UCSD-AML1 (cell line): ENCODE results near the gene ZPR1.
"Not testable (repeated sequence)": the region's sequence is repeated elsewhere in the genome, so short reads cannot be mapped to it uniquely, and the experiment has no call there.

Source experiments
- DNase-seq: peaks from one replicate; lab custom pipeline; 2025; ENCODE audit not compliant: unreplicated experiment; lab: John Stamatoyannopoulos, UW

The ZPR1 gene

DNA sequence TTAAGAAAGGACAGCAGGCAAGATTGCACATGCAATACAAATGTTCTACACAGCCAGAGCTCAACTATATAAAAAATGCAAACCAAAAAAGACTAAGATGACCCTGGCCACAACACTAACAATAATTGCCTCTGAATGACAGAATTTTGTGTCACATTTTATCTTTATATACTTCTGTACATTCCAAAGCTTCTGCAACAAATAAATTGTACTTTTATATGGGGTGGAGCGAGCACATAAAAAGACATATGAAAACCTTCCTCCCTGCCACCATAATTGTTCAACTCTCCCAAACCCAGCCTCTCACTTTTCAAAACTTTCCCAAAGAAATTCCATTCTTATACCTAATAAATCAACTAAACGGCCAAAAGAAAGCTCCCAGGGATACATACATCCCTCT lies 25.7 kb downstream of the ZPR1 start:
- no peak for DNase-seq

DNA sequence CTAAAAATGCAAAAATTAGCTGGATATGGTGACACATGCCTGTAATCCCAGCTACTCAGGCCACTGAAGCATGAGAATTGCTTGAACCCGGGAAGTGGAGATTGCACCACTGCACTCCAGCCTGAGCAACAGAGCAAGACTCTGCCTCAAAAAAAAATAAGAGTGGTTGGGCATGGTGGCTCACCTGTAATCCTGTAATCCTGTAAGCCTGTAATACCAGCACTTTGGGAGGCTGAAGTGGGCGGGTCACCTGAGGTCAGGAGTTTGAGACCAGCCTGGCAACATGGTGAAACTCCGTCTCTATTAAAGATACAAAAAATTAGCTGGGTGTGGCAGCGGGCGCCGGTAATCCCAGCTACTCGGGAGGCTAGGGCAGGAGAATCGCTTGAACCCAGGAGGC lies 31.8 kb downstream of the ZPR1 start:
- not testable (repeated sequence) for DNase-seq

DNA sequence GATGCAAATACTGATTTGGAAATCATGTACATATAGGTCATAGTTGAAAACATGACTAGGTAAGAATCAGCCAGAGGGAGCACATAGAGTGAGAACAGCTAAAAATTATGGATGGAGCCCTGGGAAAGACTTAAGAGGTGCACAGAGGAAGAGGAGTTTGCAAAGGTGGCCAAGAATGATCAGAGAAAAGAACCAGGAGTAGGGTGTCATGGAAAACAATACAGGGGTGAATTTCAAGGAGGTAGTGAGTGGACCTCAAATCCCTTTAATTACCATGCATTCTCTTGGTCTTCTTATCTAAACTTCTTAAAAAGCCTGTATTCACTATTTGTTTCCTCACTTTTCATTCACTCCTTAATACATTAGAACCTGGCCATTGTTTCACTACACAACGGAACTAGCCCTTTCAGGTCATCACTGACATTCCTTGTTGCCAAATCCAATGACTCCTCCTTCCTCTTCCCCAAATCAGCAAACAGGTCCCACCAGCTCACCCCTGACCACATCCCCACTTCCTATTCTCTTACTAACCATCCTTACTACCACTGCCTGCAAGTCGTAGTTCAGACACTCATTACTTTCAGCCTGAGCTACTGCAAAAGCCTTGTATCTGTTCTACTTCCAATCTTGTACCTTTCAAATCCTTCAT lies 37.6 kb downstream of the ZPR1 start:
- DNase-seq = no peak

- DNase-seq = no peak
Measured at GRCh38 chr11:116742104-116742503, 45.7 kb downstream of the ZPR1 start.

DNA sequence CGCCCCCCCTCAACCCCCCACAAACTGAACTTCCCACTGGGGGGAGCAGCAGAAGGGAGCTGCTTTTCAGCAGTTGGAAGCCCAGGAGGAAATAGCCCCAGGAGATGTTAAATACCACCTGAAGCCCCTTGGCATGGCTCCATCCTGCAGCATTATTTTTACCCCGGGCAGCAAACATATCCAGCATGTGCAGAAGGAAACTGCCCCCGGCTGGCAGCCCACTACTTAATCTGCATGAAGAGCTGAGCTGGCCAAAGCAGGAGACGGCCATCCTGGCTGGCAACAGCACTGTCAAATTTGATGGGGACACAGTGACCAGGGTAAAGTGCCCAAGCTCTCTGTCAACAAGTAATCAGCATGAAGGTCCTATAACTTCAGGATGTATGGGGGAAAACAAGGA lies 47.1 kb downstream of the ZPR1 start:
- no peak for DNase-seq

DNA sequence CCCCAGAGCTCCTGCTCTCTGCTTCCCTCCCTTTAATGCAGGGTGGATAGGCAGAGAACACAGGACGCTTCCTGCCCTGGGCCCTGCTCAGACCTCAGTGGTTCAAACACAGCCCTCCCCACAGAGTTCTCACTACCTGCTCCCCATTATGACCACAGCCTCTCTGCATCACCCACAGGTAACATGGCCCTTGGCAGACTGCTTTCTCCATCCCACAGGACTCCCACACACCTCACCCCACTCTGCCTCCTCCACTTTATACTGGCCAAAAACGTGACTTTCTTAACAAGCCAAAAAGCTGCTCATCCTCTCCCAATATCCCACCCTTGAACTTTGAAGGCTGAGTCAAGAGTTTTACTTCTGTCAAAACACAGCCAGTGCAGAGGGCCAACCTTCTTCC lies 48.8 kb downstream of the ZPR1 start:
- no peak for DNase-seq

DNA sequence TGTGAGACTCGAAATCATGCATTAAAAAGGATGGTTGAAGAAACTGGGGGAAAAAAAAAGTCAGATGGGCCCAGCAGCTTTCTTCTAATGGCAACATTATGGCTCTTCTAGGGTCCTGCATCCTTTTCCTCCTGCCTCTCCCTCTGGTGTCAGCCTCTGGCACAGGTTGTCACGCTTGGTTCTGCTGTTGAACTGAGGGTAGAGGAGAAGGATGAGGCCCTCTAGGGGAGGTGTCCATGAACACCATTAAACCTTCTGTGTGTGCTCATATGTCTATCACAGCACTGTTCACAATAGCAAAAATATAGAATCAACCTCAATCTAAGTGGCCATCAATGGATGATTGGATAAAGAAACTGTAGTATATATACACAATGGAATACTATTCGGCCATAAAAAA lies 51.1 kb downstream of the ZPR1 start:
- DNase-seq = no peak

DNA sequence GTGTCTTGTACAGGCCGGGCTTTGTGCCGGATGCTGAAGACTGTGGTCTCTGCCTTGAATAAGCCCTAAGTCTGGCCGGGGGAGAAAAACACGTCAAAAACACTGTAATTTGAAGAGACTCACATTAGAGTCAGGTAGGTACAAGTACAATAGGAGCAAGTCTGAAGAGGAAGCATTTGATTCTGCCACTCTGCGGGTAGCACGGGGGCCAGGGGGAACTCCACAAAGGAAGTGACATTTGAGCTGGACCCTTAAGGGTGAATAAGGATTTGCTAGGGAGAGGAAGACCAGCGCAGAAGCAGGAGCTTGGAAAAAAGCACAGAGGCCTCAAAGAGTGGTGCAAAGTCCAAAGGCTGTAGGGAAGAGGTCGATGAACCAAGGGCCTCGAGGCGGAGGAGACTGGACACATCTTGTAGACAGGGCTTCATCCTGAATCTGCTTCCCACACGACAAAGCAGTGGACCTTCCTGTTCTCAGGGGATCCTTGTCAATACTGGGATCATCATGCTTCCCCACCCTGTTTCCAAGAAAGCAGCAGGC lies 53.8 kb downstream of the ZPR1 start:
- peak; percentile 27 for DNase-seq

GRCh38 chr11:116733043-116733755 lies 54.6 kb downstream of the ZPR1 start:
- DNase-seq = no peak

DNA sequence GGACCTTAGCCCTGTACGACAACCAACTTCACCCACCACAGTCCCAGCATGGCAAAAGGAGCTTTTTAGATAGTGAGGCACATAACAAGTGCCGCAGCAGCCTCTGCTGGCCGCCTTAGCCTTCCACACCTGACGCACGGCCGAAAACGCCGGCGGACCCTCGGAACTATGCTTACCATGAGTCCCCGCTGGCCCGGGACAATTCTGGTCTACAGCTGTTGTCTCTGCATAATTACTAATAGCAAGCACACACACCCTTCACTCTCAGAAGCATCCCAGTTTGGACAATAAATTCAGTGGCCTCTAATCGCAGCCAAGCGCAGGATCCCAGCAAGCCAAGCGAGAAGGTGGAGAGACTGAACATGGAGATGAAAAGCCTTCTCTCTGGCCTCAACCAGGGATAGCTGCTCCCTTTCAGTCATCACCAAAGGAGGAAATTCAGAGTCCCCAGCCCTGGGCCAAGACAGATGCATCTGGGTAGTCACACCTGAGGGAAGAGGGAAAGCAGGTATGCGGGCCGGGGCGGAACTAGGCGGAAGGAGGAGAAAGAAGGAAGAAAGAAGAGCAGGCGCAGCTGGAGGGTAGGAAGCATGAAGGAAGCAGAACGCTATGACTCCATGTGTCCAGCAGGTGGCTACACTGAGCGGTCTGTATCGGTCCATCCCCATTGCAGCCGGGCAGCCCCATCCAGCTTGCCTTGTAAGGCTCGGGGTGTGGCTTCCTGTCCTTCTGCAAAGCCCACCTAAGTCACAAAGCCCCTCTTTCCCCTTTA lies 55.4 kb downstream of the ZPR1 start:
- peak; percentile 53 for DNase-seq

GRCh38 chr11:116731821-116732220 lies 56.0 kb downstream of the ZPR1 start:
- DNase-seq = no peak

DNA sequence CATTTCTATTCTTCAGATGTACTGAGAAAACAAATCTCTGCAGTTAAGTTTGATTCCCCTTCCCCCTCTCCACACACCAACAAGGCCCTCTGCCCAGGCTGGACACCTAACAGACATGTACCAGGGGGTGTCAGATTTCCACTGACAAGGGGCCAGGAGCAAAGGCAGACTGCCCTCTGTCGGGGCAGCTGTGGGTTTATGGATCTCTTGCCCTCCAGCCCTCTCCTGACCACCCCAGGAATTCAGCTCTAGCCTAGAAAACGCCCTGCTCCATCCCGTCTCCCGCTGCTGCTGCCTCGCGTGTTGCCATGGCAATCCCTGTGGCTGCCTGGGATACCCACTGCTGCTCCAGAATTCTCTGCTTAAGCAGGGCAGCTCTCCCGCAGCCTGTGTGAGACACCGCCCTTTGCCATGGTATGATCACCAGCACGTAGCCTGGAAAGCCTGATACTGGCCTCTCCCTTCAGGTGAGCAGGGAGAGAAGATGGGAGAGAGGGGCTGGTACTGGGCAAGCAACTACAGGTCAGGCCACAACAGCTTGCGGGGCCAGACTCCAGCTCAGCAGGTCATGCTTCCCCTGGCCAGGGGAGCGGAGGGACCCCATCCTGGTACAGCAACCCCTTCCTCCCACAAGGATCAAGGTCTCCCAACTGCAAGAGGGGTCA lies 56.6 kb downstream of the ZPR1 start:
- DNase-seq = no peak

GRCh38 chr11:116730601-116731000 lies 57.2 kb downstream of the ZPR1 start:
- no peak for DNase-seq

DNA sequence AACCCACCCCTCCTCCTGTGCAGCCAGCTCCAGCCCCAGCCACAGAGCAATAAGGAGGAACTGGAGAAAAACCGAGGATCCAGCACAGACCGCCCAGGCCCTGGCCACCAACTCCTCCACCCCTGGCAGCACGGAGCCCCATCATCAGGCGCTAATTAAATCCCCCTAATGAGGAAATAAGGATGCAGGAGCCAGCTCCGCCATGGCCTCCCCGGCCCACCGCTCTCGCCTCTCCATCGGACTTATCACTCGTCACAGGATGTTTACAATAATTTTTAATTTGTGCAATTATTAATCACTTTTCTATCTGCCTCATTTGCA lies 57.6 kb downstream of the ZPR1 start:
- DNase-seq = no peak

GRCh38 chr11:116729501-116730240 lies 58.2 kb downstream of the ZPR1 start:
- no peak for DNase-seq

- DNase-seq = no peak
Measured at GRCh38 chr11:116727990-116728389, 59.8 kb downstream of the ZPR1 start.

DNA sequence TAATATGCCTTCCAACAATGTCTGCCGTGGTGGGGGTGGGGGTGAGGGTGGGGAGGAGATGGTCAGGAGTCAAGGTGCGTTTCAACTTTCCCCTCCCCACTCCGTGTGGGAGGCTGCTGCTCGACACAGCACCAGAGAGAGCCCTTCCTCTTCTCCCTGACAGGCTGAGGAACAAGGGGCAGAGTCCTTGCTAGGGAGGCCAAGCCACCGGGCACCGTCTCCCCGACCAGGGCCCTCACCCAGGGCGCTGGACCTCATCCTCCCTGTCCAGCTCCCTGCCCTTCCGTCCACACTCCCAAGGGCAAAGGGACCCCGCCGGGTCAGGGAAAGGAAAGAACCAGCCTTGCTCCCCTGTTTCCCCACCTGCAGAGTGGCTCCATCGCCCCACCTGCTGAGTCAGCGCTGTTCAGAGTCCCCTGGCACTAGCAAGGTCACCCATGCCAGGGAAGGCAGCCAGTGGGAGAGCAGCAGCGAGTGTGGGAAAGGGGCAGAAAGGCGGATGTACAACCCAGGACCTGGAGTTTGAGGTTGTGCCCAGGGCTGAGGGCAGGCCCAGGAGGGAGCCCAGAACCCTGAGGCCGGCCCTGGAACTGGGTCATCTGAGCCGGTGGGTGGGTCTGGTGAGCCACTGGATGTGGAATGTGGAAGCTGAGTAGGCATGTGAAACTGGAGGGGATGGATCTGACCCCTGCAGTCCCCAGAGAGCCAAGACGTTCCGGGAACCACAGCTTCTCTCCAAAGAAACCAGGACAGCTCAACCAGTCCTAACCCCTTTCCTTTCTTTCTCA lies 62.2 kb downstream of the ZPR1 start:
- DNase-seq = no peak

GRCh38 chr11:116724813-116725212 lies 63.0 kb downstream of the ZPR1 start:
- DNase-seq = no peak
